ENCODE results near the gene TPI1.

GRCh38 chr12:6824901-6825381 is 42.4 kb upstream of the TPI1 start:
- TF ChIP-seq CTCF (IDR thresholded peaks at IDR 0.05 in 4 of 5, conservative IDR thresholded peaks at IDR 0.05 in 1 of 5) (no peak), POLR2A (IDR thresholded peaks at IDR 0.05) (no peak)
